WERI-Rb-1 (cell line): ENCODE data around the gene CCL13.

Experiments
- DNase-seq: peaks from one replicate; pipeline ENCODE4 v3.0.0-alpha.2; 2020
- H3K27ac ChIP-seq: fragments of 250-450 bp; sonication (Bioruptor Pico); 2 replicates; pipeline ENCODE4 v1.5.1; 2020; ENCODE audit warnings: mild to moderate bottlenecking, moderate library complexity
- H3K27me3 ChIP-seq: fragments of 250-450 bp; sonication (Bioruptor Pico); 2 replicates; pipeline ENCODE4 v1.5.1; 2021; ENCODE audit warnings: mild to moderate bottlenecking, low read depth, moderate library complexity; ENCODE audit not compliant: insufficient read depth, severe bottlenecking
- H3K36me3 ChIP-seq: fragments of 250-450 bp; sonication (Bioruptor Pico); 2 replicates; pipeline ENCODE4 v1.5.1; 2020; ENCODE audit warnings: mild to moderate bottlenecking, moderate library complexity
- H3K4me3 ChIP-seq: 2 replicates; pipeline ENCODE4 v1.5.1; 2011; ENCODE audit warnings: low read depth, mild to moderate bottlenecking, control low read depth, low read length
- H3K9me3 ChIP-seq: fragments of 250-450 bp; sonication (Bioruptor Pico); 2 replicates; pipeline ENCODE4 v1.5.1; 2021; ENCODE audit warnings: mild to moderate bottlenecking, moderate library complexity; ENCODE audit not compliant: severe bottlenecking
- CTCF ChIP-seq: IDR thresholded peaks from 2 replicates; pipeline ENCODE4 v1.5.1; 2011; ENCODE audit warnings: low read depth, mild to moderate bottlenecking, control low read depth, inconsistent platforms, low read length

CCL13 gene

GRCh38 chr17:34400301-34400931 lies 44.1 kb downstream of the CCL13 start:
- Histone ChIP-seq H3K4me3 (no peak overlapping the region), H3K36me3 (no peaks in the 10 kb centered on the region), H3K9me3 (no peaks in the 10 kb centered on the region), H3K27me3 (no peaks in the 10 kb centered on the region), H3K27ac (no peak overlapping the region)
- DNase-seq, result no peak
- TF ChIP-seq CTCF, result no peak

DNA sequence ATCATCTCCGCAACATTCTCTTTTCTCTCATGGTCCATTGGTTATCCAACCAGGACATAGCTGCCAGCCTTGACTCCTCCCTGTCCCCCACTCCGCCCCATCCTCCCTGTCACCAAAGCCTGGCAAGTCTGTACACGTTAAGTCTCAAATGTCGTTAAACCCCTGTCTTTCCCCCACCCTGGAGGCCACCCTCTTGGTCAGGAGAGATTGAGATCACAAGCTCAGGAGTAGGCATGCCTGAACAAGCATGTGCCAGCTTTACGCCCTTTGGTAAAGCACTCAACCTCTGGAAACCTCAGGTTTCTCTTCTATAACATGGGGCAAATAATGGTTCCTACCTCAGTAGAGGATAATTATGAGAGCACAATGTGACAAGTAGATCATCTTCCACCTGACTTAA lies 44.9 kb downstream of the CCL13 start:
- peak; percentile 83 for DNase-seq
- H3K4me3 ChIP-seq, result no peak overlapping the region
- TF ChIP-seq CTCF, result no peak
- H3K27ac ChIP-seq, result peak overlapping the region; percentile 43
- H3K9me3 ChIP-seq, result no peaks in the 10 kb centered on the region
- H3K36me3 ChIP-seq, result no peaks in the 10 kb centered on the region
- no peaks in the 10 kb centered on the region for H3K27me3 ChIP-seq

GRCh38 chr17:34403006-34403405 lies 46.7 kb downstream of the CCL13 start:
- H3K36me3 ChIP-seq, result no peaks in the 10 kb centered on the region
- H3K4me3 ChIP-seq, result no peak overlapping the region
- no peak for TF ChIP-seq CTCF
- DNase-seq, result no peak
- H3K27ac ChIP-seq, result no peak overlapping the region
- no peaks in the 10 kb centered on the region for H3K27me3 ChIP-seq
- no peaks in the 10 kb centered on the region for H3K9me3 ChIP-seq

- no peak for TF ChIP-seq CTCF
- H3K27me3 ChIP-seq, result no peaks in the 10 kb centered on the region
- no peaks in the 10 kb centered on the region for H3K36me3 ChIP-seq
- no peak overlapping the region for H3K27ac ChIP-seq
- no peaks in the 10 kb centered on the region for H3K9me3 ChIP-seq
- no peak overlapping the region for H3K4me3 ChIP-seq
- no peak for DNase-seq
Observed at GRCh38 chr17:34406226-34406625, 49.9 kb downstream of the CCL13 start.
